ENCODE results near the gene EMILIN1.

DNA sequence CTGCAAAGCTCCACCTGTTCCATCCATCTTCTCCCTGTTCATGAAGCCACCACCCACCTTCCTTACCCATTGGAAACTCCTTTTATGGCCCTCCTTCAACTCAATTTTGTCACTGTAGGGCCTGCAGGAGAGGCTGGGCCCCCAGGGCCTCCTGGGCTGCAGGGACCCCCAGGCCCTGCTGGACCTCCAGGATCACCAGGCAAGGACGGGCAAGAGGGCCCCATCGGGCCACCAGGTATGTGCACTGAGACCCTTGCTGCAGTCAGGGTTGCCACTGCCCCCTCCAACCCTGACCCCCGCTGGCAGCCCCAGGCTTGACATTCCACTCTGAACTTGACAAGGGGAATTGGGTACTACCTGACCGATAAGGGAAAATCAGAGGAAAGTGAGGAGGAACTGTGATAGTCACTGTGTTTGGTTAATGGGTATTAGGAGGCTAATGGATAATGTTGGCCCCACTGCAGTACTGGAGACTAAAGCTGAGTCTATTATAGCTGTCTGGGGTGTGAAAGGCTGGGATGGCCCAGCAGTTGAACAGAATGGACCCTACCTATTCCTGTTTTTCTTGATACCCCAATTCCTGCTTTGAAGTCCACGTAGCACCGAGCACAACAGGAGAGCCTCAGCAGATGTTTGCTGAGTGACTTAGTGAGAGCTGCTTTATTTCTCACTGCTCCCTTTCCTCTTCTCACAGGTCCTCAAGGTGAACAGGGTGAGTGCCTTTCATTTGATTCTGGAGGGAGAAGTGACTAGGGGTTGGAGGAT, 6.1 kb downstream of the EMILIN1 start:
- TF ChIP-seq, protein P1, sequence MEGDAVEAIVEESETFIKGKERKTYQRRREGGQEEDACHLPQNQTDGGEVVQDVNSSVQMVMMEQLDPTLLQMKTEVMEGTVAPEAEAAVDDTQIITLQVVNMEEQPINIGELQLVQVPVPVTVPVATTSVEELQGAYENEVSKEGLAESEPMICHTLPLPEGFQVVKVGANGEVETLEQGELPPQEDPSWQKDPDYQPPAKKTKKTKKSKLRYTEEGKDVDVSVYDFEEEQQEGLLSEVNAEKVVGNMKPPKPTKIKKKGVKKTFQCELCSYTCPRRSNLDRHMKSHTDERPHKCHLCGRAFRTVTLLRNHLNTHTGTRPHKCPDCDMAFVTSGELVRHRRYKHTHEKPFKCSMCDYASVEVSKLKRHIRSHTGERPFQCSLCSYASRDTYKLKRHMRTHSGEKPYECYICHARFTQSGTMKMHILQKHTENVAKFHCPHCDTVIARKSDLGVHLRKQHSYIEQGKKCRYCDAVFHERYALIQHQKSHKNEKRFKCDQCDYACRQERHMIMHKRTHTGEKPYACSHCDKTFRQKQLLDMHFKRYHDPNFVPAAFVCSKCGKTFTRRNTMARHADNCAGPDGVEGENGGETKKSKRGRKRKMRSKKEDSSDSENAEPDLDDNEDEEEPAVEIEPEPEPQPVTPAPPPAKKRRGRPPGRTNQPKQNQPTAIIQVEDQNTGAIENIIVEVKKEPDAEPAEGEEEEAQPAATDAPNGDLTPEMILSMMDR (conservative IDR thresholded peaks at IDR 0.05; ENCODE audit: low read depth, low read length) = no peak
- TF ChIP-seq EZH2 (IDR thresholded peaks at IDR 0.05; ENCODE audit: borderline replicate concordance, low read depth, low read length, poor library complexity, severe bottlenecking) = no peak
